Sigmoid colon (tissue), 7 donors: Measurements from ENCODE around the gene PTRH1. TPM values are rescaled to one million over a fixed set of nuclear protein-coding genes. Genes with fewer than 3 reads are reported as not detected.
"Not testable (repeated sequence)": the region's sequence is repeated elsewhere in the genome, so short reads cannot be mapped to it uniquely, and the experiment has no call there.

ENCODE experiments used
- DNase-seq: peaks from one replicate; pipeline ENCODE4 v3.0.0-alpha.2; 2019
- H3K27ac ChIP-seq, 4 donors: fragments of 200-600 bp; sonication (generic); one replicate each; pipeline ENCODE4 v1.5.1; 2016 to 2019; ENCODE audit warnings: mild to moderate bottlenecking in 1 of 4
- H3K27me3 ChIP-seq, 3 donors: fragments of 200-600 bp; sonication (generic); one replicate each; pipeline ENCODE4 v1.5.1; 2019; ENCODE audit warnings: mild to moderate bottlenecking in 1 of 3
- H3K36me3 ChIP-seq, 4 donors: fragments of 200-600 bp; sonication (generic); one replicate each; pipeline ENCODE4 v1.5.1; 2016 to 2019
- H3K4me1 ChIP-seq, 4 donors: fragments of 200-600 bp; sonication (generic); one replicate each; pipeline ENCODE4 v1.5.1; 2017 to 2019
- H3K4me3 ChIP-seq, 4 donors: fragments of 200-600 bp; sonication (generic); one replicate each; pipeline ENCODE4 v1.5.1; 2017 to 2019; ENCODE audit warnings: mild to moderate bottlenecking in 2 of 4, moderate library complexity in 1 of 4
- H3K9me3 ChIP-seq, 4 donors: fragments of 200-600 bp in 3 of 4; sonication (generic) in 3 of 4; one replicate each; pipeline versions ENCODE4 v1.5.1 to v1.6.1; 2013 to 2019
- CTCF ChIP-seq, 4 experiments: fragments of 450-650 bp in 3 of 4; fragments of 200-600 bp in 1 of 4; IDR thresholded peaks; one replicate each; pipeline ENCODE4 v1.5.1; 2016 to 2019; ENCODE audit warnings: antibody characterized with exemption in 4 of 4, mild to moderate bottlenecking in 3 of 4, moderate library complexity in 2 of 4
- EP300 ChIP-seq, 4 donors: sonication (generic); formaldehyde crosslinking; IDR thresholded peaks; one replicate each; pipeline ENCODE4 v1.6.1; 2017; ENCODE audit warnings: antibody characterized with exemption in 4 of 4
- POLR2A ChIP-seq, 2 donors: fragments of 450-650 bp; IDR thresholded peaks; one replicate each; pipeline ENCODE4 v1.6.1; 2016; ENCODE audit warnings: antibody characterized with exemption in 2 of 2, mild to moderate bottlenecking in 2 of 2, moderate library complexity in 2 of 2
- POLR2AphosphoS5 ChIP-seq, 4 donors: sonication (generic); formaldehyde crosslinking; IDR thresholded peaks; one replicate each; pipeline ENCODE4 v1.6.1; 2017; ENCODE audit warnings: antibody characterized with exemption in 4 of 4
- WGBS, 2 donors: extraction: QIAGEN DNeasy Blood & Tissue Kit; methylation state at CpG; one replicate each; pipeline ENCODE4 v1.1.7; 2013; 5-methylcytosine and 5-hydroxymethylcytosine counted together
- intact Hi-C: fragments of 100-400 bp; cut with DNase I; formaldehyde crosslinking; loops from one replicate; pipeline ENCODE4 v1.15.1; 2023
- polyA plus RNA-seq, 3 donors: library from polyadenylated mRNA; stranded (reverse); fragments of 200-250 nt; gene quantifications; one replicate each; pipeline ENCODE4 v1.2.3, GENCODE V29; 2013
- total RNA-seq, 4 donors: library from RNA; depleted of rRNA; stranded (reverse); fragments of >200 nt; gene quantifications; one replicate each; pipeline ENCODE4 v1.1.0, GENCODE V29; 2016
- donor health status: healthy with polysubstance abuse.
- donor health status: Bipolar disorder and iron deficiency.
- donor health status: healthy.

Gene PTRH1
- total and polyA plus RNA-seq, 7 donors, result 8.9 to 25.8 (median 16.3) TPM

- H3K27ac ChIP-seq, result peak overlapping the region in 1 of 4 donors; percentile 41
- no peak for DNase-seq
- H3K9me3 ChIP-seq, result no peaks in the 10 kb centered on the region
- peaks cover 3 to 56% (median 14%) of the 10 kb centered on the region in 3 donors for H3K27me3 ChIP-seq
- intact Hi-C loops, result no loop called here
- TF ChIP-seq POLR2AphosphoS5 (IDR thresholded peaks at IDR 0.05) (no peak), CTCF (IDR thresholded peaks at IDR 0.05) (no peak), EP300 (IDR thresholded peaks at IDR 0.05) (no peak), POLR2A (IDR thresholded peaks at IDR 0.05) (no peak)
- no peaks in the 10 kb centered on the region for H3K4me1 ChIP-seq
- H3K36me3 ChIP-seq, result no peaks in the 10 kb centered on the region
- H3K4me3 ChIP-seq, result no peak overlapping the region
- 79 to 90% methylated on average over 5 of the region's 5 CpGs for WGBS, 2 donors
Measured at GRCh38 chr9:127761061-127761460, 45.6 kb upstream of the PTRH1 start.

- Histone ChIP-seq H3K4me3 (no peak overlapping the region), H3K27me3 (peaks cover 19 to 71% (median 36%) of the 10 kb centered on the region in 3 donors), H3K4me1 (peaks cover 0 to 14% (median 13%) of the 10 kb centered on the region in 4 donors), H3K9me3 (no peaks in the 10 kb centered on the region), H3K36me3 (no peaks in the 10 kb centered on the region), H3K27ac (no peak overlapping the region)
- intact Hi-C loops, result no loop called here
- no peak for DNase-seq
- no peak for TF ChIP-seq POLR2A (IDR thresholded peaks at IDR 0.05)
- TF ChIP-seq EP300 (IDR thresholded peaks at IDR 0.05), result no peak
- no peak for TF ChIP-seq CTCF (IDR thresholded peaks at IDR 0.05)
- TF ChIP-seq POLR2AphosphoS5 (IDR thresholded peaks at IDR 0.05), result no peak
- 82 to 93% methylated on average over 5 of the region's 5 CpGs for WGBS, 2 donors
Measured at GRCh38 chr9:127758843-127759242, 43.4 kb upstream of the PTRH1 start.

GRCh38 chr9:127756776-127757175 lies 41.3 kb upstream of the PTRH1 start:
- H3K9me3 ChIP-seq, intact Hi-C loops: not testable (repeated sequence)
- 79 to 89% methylated on average over 11 of the region's 11 CpGs for WGBS, 2 donors

GRCh38 chr9:127756233-127756632 lies 40.8 kb upstream of the PTRH1 start:
- Histone ChIP-seq H3K4me1 (peaks cover 0 to 14% (median 13%) of the 10 kb centered on the region in 4 donors), H3K27ac (no peak overlapping the region), H3K27me3 (peaks cover 16 to 87% (median 53%) of the 10 kb centered on the region in 3 donors), H3K9me3 (no peaks in the 10 kb centered on the region), H3K36me3 (no peaks in the 10 kb centered on the region), H3K4me3 (no peak overlapping the region)
- TF ChIP-seq CTCF (IDR thresholded peaks at IDR 0.05), result no peak
- TF ChIP-seq POLR2A (IDR thresholded peaks at IDR 0.05), result no peak
- no peak for DNase-seq
- intact Hi-C loops, result no loop called here
- WGBS, 2 donors, result 75 to 84% methylated on average over 3 of the region's 3 CpGs

More at GRCh38 chr9:127756776-127757175, 41.3 kb upstream of the PTRH1 start:
- Histone ChIP-seq H3K27me3 (peaks cover 19 to 86% (median 56%) of the 10 kb centered on the region in 3 donors), H3K4me1 (peaks cover 0 to 14% (median 13%) of the 10 kb centered on the region in 4 donors)
- not testable (repeated sequence) for H3K36me3 ChIP-seq, H3K27ac ChIP-seq, DNase-seq, H3K4me3 ChIP-seq

GRCh38 chr9:127755061-127756060 lies 39.9 kb upstream of the PTRH1 start:
- Histone ChIP-seq H3K4me3 (no peak overlapping the region), H3K4me1 (peaks cover 0 to 14% (median 13%) of the 10 kb centered on the region in 4 donors), H3K27ac (peak overlapping the region in 1 of 4 donors; percentile 8), H3K9me3 (no peaks in the 10 kb centered on the region), H3K27me3 (peaks cover 16 to 84% (median 53%) of the 10 kb centered on the region in 3 donors), H3K36me3 (no peaks in the 10 kb centered on the region)
- intact Hi-C loops, result no loop called here
- no peak for DNase-seq
- WGBS, 2 donors, result 21 to 70% methylated on average over 61 of the region's 61 CpGs
- TF ChIP-seq EP300 (IDR thresholded peaks at IDR 0.05) (no peak), POLR2AphosphoS5 (IDR thresholded peaks at IDR 0.05) (no peak), CTCF (IDR thresholded peaks at IDR 0.05) (no peak), POLR2A (IDR thresholded peaks at IDR 0.05) (no peak)
